ENCODE measurements around the gene XPC. TPM values are rescaled to one million over a fixed set of nuclear protein-coding genes. Genes with fewer than 3 reads are reported as not detected.

Gene XPC
- total RNA-seq, 1 donor = 54.4 TPM

- no peak for TF ChIP-seq CTCF (IDR thresholded peaks at IDR 0.05; ENCODE audit: insufficient read depth, low read depth, low read length)
- no peak overlapping the region for H3K4me3 ChIP-seq (ENCODE audit: low read depth, low read length)
- no peak for DNase-seq (ENCODE audit: low read depth)
Measured at GRCh38 chr3:14096742-14097141, 81.7 kb downstream of the XPC start.

Other genes with a start within 250 kb of the XPC start
- 7.4 and 10.8 TPM in 2 replicates for gene CHCHD4, start 53.7 kb downstream of the XPC start, total RNA-seq
- gene TMEM43, start 53.5 kb downstream of the XPC start, total RNA-seq = 98.9 and 120 TPM in 2 replicates
- 5.5 and 7.3 TPM in 2 replicates for gene LSM3, start 216 bp upstream of the XPC start, total RNA-seq
- gene SLC6A6, start 224.0 kb upstream of the XPC start, total RNA-seq = 33.2 and 36.1 TPM in 2 replicates